HCT116 (cell line): ENCODE results near the gene RSPH9. TPM values are rescaled to one million over a fixed set of nuclear protein-coding genes. Genes with fewer than 3 reads are reported as not detected.
A peak's percentile ranks its signal among the peaks of the same experiment; 100 is the strongest.

Experiments
- ATAC-seq: fragments of 200-7000 bp; cut with Tn5 transposase; 2 replicates; pipeline ENCODE4 v1.9.1; 2020; ENCODE audit warnings: mild to moderate bottlenecking, moderate library complexity
- BruUV-seq: library from RNA; stranded (reverse); fragments of 400-500 nt; replicated peaks from 2 replicates; lab custom pipeline; 2021; lab: Mats Ljungman, UMichigan
- CTCF ChIA-PET: fragments of 300-600 bp; sonication (Branson Sonifier 250); formaldehyde crosslinking; loops from one replicate; lab custom pipeline; 2021; ENCODE audit warnings: antibody characterized with exemption; lab: Charles Lee
- POLR2A ChIA-PET: fragments of 300-600, 350-600 bp; sonication (Branson Sonifier 250); formaldehyde crosslinking; loops from one replicate; lab custom pipeline; 2021; ENCODE audit warnings: antibody characterized with exemption; lab: Charles Lee
- RAD21 ChIA-PET, 2 experiments: fragments of 300-600 bp; sonication (Branson Sonifier 250); formaldehyde crosslinking; loops; one replicate each; lab custom pipeline; 2023; ENCODE audit warnings: low total read pairs in 2 of 2; ENCODE audit not compliant: uncharacterized antibody in 2 of 2, unreplicated experiment in 2 of 2, low non-redundant PET in 1 of 2; lab: Charles Lee
- DNase-seq: peaks from one replicate; pipeline ENCODE4 v3.0.0-alpha.2; 2010; ENCODE audit warnings: low read depth, low spot score
- H2AFZ ChIP-seq: fragments of 200-600 bp; shearing (Covaris generic), sonication (generic); 2 replicates; pipeline ENCODE4 v1.6.1; 2017; ENCODE audit warnings: low read depth, mixed run types, mixed read lengths, antibody characterized with exemption, low read length; ENCODE audit not compliant: poor library complexity, severe bottlenecking
- H3K27ac ChIP-seq: 2 replicates; pipeline ENCODE4 v1.5.1; 2012; ENCODE audit warnings: low read depth, low read length
- H3K27me3 ChIP-seq: fragments of 200-600 bp; sonication (generic); 2 replicates; pipeline ENCODE4 v1.6.1; 2016; ENCODE audit warnings: mixed run types, low read length, mixed read lengths; ENCODE audit not compliant: insufficient read depth
- H3K36me3 ChIP-seq, 2 experiments: fragments of 200-500 bp in 1 of 2; fragments of 200-600 bp in 1 of 2; sonication (Bioruptor generic) in 1 of 2; sonication (generic) in 1 of 2; 2 replicates each; pipeline versions ENCODE4 v1.5.1 to v1.6.1; 2014 to 2016; ENCODE audit warnings: low read length in 2 of 2, inconsistent platforms in 1 of 2, mixed read lengths in 1 of 2, mixed run types in 1 of 2; ENCODE audit not compliant: insufficient read depth in 2 of 2, control insufficient read depth in 1 of 2
- H3K4me1 ChIP-seq, 2 experiments: fragments of 200-600 bp in 1 of 2; sonication (generic) in 1 of 2; 2 replicates each; pipeline versions ENCODE4 v1.5.1 to v1.6.1; 2012 to 2017; ENCODE audit warnings: low read length in 2 of 2, inconsistent platforms in 1 of 2, mild to moderate bottlenecking in 1 of 2, mixed read lengths in 1 of 2, mixed run types in 1 of 2, moderate library complexity in 1 of 2; ENCODE audit not compliant: insufficient read depth in 2 of 2, control insufficient read depth in 1 of 2
- H3K4me2 ChIP-seq: fragments of 200-600 bp; sonication (generic); 2 replicates; pipeline ENCODE4 v1.6.1; 2017; ENCODE audit warnings: mixed run types, low read length, mixed read lengths
- H3K4me3 ChIP-seq, 2 experiments: fragments of 200-600 bp in 1 of 2; sonication (generic) in 1 of 2; replicated peaks in 1 of 2; 2 replicates each; pipeline ENCODE4 v1.5.1; 2011 to 2016; ENCODE audit warnings: low read length in 2 of 2, control low read depth in 1 of 2, low read depth in 1 of 2, mild to moderate bottlenecking in 1 of 2, mixed read lengths in 1 of 2, mixed run types in 1 of 2
- H3K79me2 ChIP-seq: fragments of 200-600 bp; sonication (generic); 2 replicates; pipeline ENCODE4 v1.6.1; 2017; ENCODE audit warnings: mild to moderate bottlenecking, mixed run types, low read length, moderate library complexity, mixed read lengths; ENCODE audit not compliant: insufficient read depth
- H3K9ac ChIP-seq: fragments of 200-600 bp; sonication (generic); 2 replicates; pipeline ENCODE4 v1.6.1; 2016; ENCODE audit warnings: low read length, mixed read lengths
- H3K9me2 ChIP-seq: fragments of 200-600 bp; sonication (generic), shearing (Covaris generic); 2 replicates; pipeline ENCODE4 v1.6.1; 2017; ENCODE audit warnings: mixed run types, mild to moderate bottlenecking, moderate library complexity; ENCODE audit not compliant: insufficient read depth
- H3K9me3 ChIP-seq, 2 experiments: fragments of 200-500 bp in 1 of 2; fragments of 200-600 bp in 1 of 2; sonication (Bioruptor generic) in 1 of 2; sonication (generic) in 1 of 2; 2 replicates each; pipeline ENCODE4 v1.6.1; 2014 to 2017; ENCODE audit warnings: low read length in 2 of 2, mixed read lengths in 2 of 2, inconsistent platforms in 1 of 2, low read depth in 1 of 2, mild to moderate bottlenecking in 1 of 2, mixed run types in 1 of 2, moderate library complexity in 1 of 2; ENCODE audit not compliant: control insufficient read depth in 1 of 2, insufficient read depth in 1 of 2
- H4K20me1 ChIP-seq: fragments of 200-600 bp; sonication (generic), shearing (Covaris generic); 2 replicates; pipeline ENCODE4 v1.6.1; 2017; ENCODE audit warnings: mixed run types, mild to moderate bottlenecking, moderate library complexity; ENCODE audit not compliant: insufficient read depth
- POLR2AphosphoS5 ChIP-seq: IDR thresholded peaks from 2 replicates; pipeline ENCODE4 v1.6.1; 2011; ENCODE audit warnings: mild to moderate bottlenecking, low read depth, low read length, moderate library complexity
- SP1 ChIP-seq: IDR thresholded peaks from 2 replicates; pipeline ENCODE4 v1.6.1; 2012; ENCODE audit warnings: low read depth
- SRF ChIP-seq: IDR thresholded peaks from 2 replicates; pipeline ENCODE4 v1.6.1; 2012; ENCODE audit warnings: low read depth
- TCF7L2 ChIP-seq: IDR thresholded peaks from 2 replicates; pipeline ENCODE4 v1.7.0; 2011; ENCODE audit warnings: borderline replicate concordance, inconsistent platforms; ENCODE audit not compliant: insufficient read depth, insufficient read length; ENCODE audit errors: extremely low read depth
- YY1 ChIP-seq: IDR thresholded peaks from 2 replicates; pipeline ENCODE4 v1.6.1; 2011; ENCODE audit warnings: low read length, low read depth, moderate library complexity, mild to moderate bottlenecking; ENCODE audit not compliant: insufficient replicate concordance; ENCODE audit errors: extremely low read depth
- ZFX ChIP-seq: fragments of 450-650 bp; IDR thresholded peaks from 2 replicates; pipeline ENCODE4 v1.6.1; 2017
- intact Hi-C: fragments of 100-400 bp; cut with micrococcal nuclease; formaldehyde crosslinking; loops from 2 replicates; pipeline ENCODE4 v1.10.0; 2022
- total RNA-seq: library from RNA; stranded (reverse); gene quantifications from one replicate; pipeline ENCODE4 v1.2.1, GENCODE V29; 2021; ENCODE audit not compliant: unreplicated experiment

The RSPH9 gene
- total RNA-seq, 1 experiment from 2014 or later: not detected

- Histone ChIP-seq H3K9me3 (no peaks in the 10 kb centered on the region), H3K27me3 (no peaks in the 10 kb centered on the region), H3K4me3 (peak overlapping the region; percentile 80 to 100), H4K20me1 (no peaks in the 10 kb centered on the region), H2AFZ (no peak overlapping the region), H3K79me2 (peaks cover 24% of the 10 kb centered on the region), H3K27ac (peak overlapping the region; percentile 76), H3K4me2 (peak overlapping the region; percentile 84), H3K36me3 (peaks cover 14 to 34% of the 10 kb centered on the region in 2 experiments; a peak in 3 of 4 replicates), H3K4me1 (peaks cover 20 to 33% of the 10 kb centered on the region in 2 experiments), H3K9me2 (no peaks in the 10 kb centered on the region), H3K9ac (peak overlapping the region; percentile 26)
- ChIA-PET CTCF (no interaction called here), POLR2A (interaction anchor here (0.8 to 1.4 kb wide), 7 partner anchors 9 to 143 kb away, joined by 3 to 7 read pairs (median 6); partner anchors contain the start of genes MAD2L1BP, POLH, VEGFA and XPO5), RAD21 (no interaction called here)
- DNase-seq (peak; percentile 78), ATAC-seq (no peak)
- TF ChIP-seq ZFX: no peak
- peak; percentile 80 for TF ChIP-seq POLR2AphosphoS5
- TF ChIP-seq YY1: peak; percentile 67
- no peak for TF ChIP-seq SP1
- no peak for TF ChIP-seq SRF
- TSS peak; percentile 91 for BruUV-seq
- intact Hi-C loops: loop anchor here (5.0 kb wide), 1 partner anchor 145 kb away; the partner anchor contains the start of gene VEGFA
Observed at GRCh38 chr6:43627008-43627825, 17.6 kb upstream of the RSPH9 start.

- peak; percentile 37 for DNase-seq
Observed at GRCh38 chr6:43628393-43629103, 16.3 kb upstream of the RSPH9 start.

More at GRCh38 chr6:43628393-43629103, 16.3 kb upstream of the RSPH9 start:
- Histone ChIP-seq H3K9me3 (no peaks in the 10 kb centered on the region), H3K9ac (peak overlapping the region; percentile 88)
- TF ChIP-seq TCF7L2: no peak
- TF ChIP-seq POLR2AphosphoS5: peak; percentile 60
- TF ChIP-seq, all 23 proteins: peak for 1
- RAD21 ChIA-PET: interaction anchor here in 1 of 2 experiments (0.7 kb wide), 1 partner anchor 56 kb away, joined by 7 read pairs; no protein-coding TSS in a partner anchor
- Histone ChIP-seq H3K27me3 (no peaks in the 10 kb centered on the region), H3K36me3 (peaks cover 7 to 25% of the 10 kb centered on the region in 2 experiments; a peak in 1 of 4 replicates), H3K4me1 (peaks cover 20 to 39% of the 10 kb centered on the region in 2 experiments), H3K4me3 (peak overlapping the region; percentile 80 to 100), H3K4me2 (peak overlapping the region; percentile 84), H3K9me2 (no peaks in the 10 kb centered on the region), H3K79me2 (peaks cover 24% of the 10 kb centered on the region), H3K27ac (peak overlapping the region; percentile 76), H2AFZ (no peak overlapping the region), H4K20me1 (no peaks in the 10 kb centered on the region)
- CTCF ChIA-PET: interaction anchor here (0.7 to 2.0 kb wide), 5 partner anchors 22 to 450 kb away, joined by 3 to 7 read pairs (median 4); partner anchors contain the start of gene VEGFA
- BruUV-seq: TSS peak; percentile 45
- intact Hi-C loops: loop anchor here (2.0 to 5.0 kb wide), 2 partner anchors 144 to 618 kb away; partner anchors contain the start of genes HSP90AB1 and VEGFA
- POLR2A ChIA-PET: interaction anchor here (0.7 to 3.4 kb wide), 7 partner anchors 11 to 445 kb away, joined by 3 to 43 read pairs (median 4); partner anchors contain the start of gene VEGFA
- ATAC-seq: peak; percentile 38
